ENCODE results near the gene C4orf46.

DNA sequence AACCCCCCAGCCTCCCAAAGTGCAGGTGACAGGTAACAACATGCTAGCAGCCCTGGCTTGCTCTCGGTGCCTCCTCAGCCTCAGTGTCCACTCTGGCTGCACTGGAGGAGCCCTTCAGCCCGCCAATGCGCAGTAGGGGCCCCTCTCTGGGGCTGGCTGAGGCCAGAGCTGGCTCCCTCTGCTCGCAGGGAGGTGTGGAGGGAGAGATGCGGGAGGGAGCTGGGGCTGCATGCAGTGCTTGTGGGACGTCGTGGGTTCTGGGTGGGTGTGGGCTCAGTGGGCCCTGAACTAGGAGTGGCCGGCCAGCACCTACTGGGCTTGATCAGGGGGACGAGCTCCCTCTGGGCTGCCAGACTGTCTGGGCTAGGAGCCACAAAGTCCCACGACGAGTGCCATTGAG lies 14.4 kb downstream of the C4orf46 start:
- TF ChIP-seq, protein P1, sequence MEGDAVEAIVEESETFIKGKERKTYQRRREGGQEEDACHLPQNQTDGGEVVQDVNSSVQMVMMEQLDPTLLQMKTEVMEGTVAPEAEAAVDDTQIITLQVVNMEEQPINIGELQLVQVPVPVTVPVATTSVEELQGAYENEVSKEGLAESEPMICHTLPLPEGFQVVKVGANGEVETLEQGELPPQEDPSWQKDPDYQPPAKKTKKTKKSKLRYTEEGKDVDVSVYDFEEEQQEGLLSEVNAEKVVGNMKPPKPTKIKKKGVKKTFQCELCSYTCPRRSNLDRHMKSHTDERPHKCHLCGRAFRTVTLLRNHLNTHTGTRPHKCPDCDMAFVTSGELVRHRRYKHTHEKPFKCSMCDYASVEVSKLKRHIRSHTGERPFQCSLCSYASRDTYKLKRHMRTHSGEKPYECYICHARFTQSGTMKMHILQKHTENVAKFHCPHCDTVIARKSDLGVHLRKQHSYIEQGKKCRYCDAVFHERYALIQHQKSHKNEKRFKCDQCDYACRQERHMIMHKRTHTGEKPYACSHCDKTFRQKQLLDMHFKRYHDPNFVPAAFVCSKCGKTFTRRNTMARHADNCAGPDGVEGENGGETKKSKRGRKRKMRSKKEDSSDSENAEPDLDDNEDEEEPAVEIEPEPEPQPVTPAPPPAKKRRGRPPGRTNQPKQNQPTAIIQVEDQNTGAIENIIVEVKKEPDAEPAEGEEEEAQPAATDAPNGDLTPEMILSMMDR (IDR thresholded peaks at IDR 0.05; ENCODE audit: low read depth, low read length), result no peak
- no peak for TF ChIP-seq POLR2A (IDR thresholded peaks at IDR 0.05; ENCODE audit: extremely low read depth, insufficient read length)
- no peak for TF ChIP-seq MYC (IDR thresholded peaks at IDR 0.05; ENCODE audit: low read depth, low read length)

All from NB4 (cell line).